Tibial nerve (tissue), 4 donors: ENCODE data around the gene MRPS23. TPM values are rescaled to one million over a fixed set of nuclear protein-coding genes. Genes with fewer than 3 reads are reported as not detected.

Experiments
- DNase-seq, 2 donors: peaks; one replicate each; pipeline ENCODE4 v3.0.0-alpha.2; 2019; ENCODE audit warnings: low spot score in 2 of 2
- H3K27ac ChIP-seq, 4 donors: fragments of 200-600 bp; sonication (generic) in 3 of 4; one replicate each; pipeline ENCODE4 v1.5.1; 2017 to 2019; ENCODE audit warnings: mild to moderate bottlenecking in 1 of 4
- H3K27me3 ChIP-seq, 2 donors: fragments of 200-600 bp; sonication (generic) in 1 of 2; one replicate each; pipeline versions ENCODE4 v1.5.1 to v1.6.0; 2017 to 2019
- H3K36me3 ChIP-seq, 3 donors: fragments of 200-600 bp; sonication (generic); one replicate each; pipeline ENCODE4 v1.5.1; 2018 to 2019
- H3K4me1 ChIP-seq, 4 donors: fragments of 200-600 bp; sonication (generic) in 3 of 4; one replicate each; pipeline ENCODE4 v1.5.1; 2017 to 2019
- H3K4me3 ChIP-seq, 4 donors: fragments of 200-600 bp; sonication (generic) in 3 of 4; one replicate each; pipeline ENCODE4 v1.5.1; 2017 to 2019; ENCODE audit warnings: mild to moderate bottlenecking in 1 of 4, moderate library complexity in 1 of 4
- H3K9me3 ChIP-seq, 4 donors: fragments of 200-600 bp; sonication (generic) in 3 of 4; one replicate each; pipeline ENCODE4 v1.5.1; 2017 to 2019
- CTCF ChIP-seq, 5 experiments: fragments of 200-600 bp in 3 of 5; fragments of 450-650 bp in 2 of 5; sonication (generic) in 3 of 5; IDR thresholded peaks; one replicate each; pipeline ENCODE4 v1.5.1; 2016 to 2019; ENCODE audit warnings: antibody characterized with exemption in 5 of 5, mild to moderate bottlenecking in 3 of 5, moderate library complexity in 2 of 5
- EP300 ChIP-seq, 2 donors: sonication (generic); formaldehyde crosslinking; IDR thresholded peaks; one replicate each; pipeline ENCODE4 v1.6.1; 2017; ENCODE audit warnings: antibody characterized with exemption in 2 of 2, mild to moderate bottlenecking in 1 of 2
- POLR2A ChIP-seq, 2 donors: fragments of 450-650 bp; IDR thresholded peaks; one replicate each; pipeline ENCODE4 v1.6.1; 2017; ENCODE audit warnings: antibody characterized with exemption in 2 of 2, mild to moderate bottlenecking in 2 of 2, moderate library complexity in 2 of 2
- WGBS, 2 donors: methylation state at CpG; one replicate each; pipeline ENCODE4 v1.1.5; 2018; 5-methylcytosine and 5-hydroxymethylcytosine counted together
- total RNA-seq, 4 donors: library from RNA; depleted of rRNA; stranded (reverse); fragments of >200 nt; gene quantifications; one replicate each; pipeline ENCODE4 v1.1.0, GENCODE V29; 2016

Gene MRPS23
- total RNA-seq, 4 donors from 2014 or later = 8.0 to 20.1 (median 9.0) TPM

- peaks cover 0 to 11% (median 0%) of the 10 kb centered on the region in 3 donors for H3K36me3 ChIP-seq
- DNase-seq = peak; percentile 29 to 71
- WGBS, 2 donors = 8 to 12% methylated on average over 13 of the region's 13 CpGs
- no peak for TF ChIP-seq EP300 (IDR thresholded peaks at IDR 0.05)
- TF ChIP-seq CTCF (IDR thresholded peaks at IDR 0.05) = peak; percentile 73 to 89 (median 83)
- H3K27me3 ChIP-seq = no peaks in the 10 kb centered on the region
- H3K4me1 ChIP-seq = peaks cover 0 to 19% (median 8%) of the 10 kb centered on the region in 4 donors
- no peaks in the 10 kb centered on the region for H3K9me3 ChIP-seq
- peak overlapping the region in 2 of 4 donors; percentile 50 to 72 for H3K27ac ChIP-seq
- H3K4me3 ChIP-seq = peak overlapping the region in 3 of 4 donors; percentile 30 to 51 (median 46)
These were observed 16.5 kb downstream of the MRPS23 start for GRCh38 chr17:57833179-57833939.

GRCh38 chr17:57832314-57833178, 17.3 kb downstream of the MRPS23 start:
- Histone ChIP-seq H3K36me3 (peaks cover 0 to 6% (median 0%) of the 10 kb centered on the region in 3 donors), H3K4me1 (peaks cover 0 to 19% (median 8%) of the 10 kb centered on the region in 4 donors), H3K27ac (peak overlapping the region in 2 of 4 donors; percentile 50 to 72), H3K9me3 (no peaks in the 10 kb centered on the region), H3K4me3 (peak overlapping the region in 3 of 4 donors; percentile 30 to 51 (median 46)), H3K27me3 (no peaks in the 10 kb centered on the region)
- no peak for DNase-seq
- WGBS, 2 donors = 19 to 24% methylated on average over 12 of the region's 12 CpGs
- TF ChIP-seq CTCF (IDR thresholded peaks at IDR 0.05) (no peak), EP300 (IDR thresholded peaks at IDR 0.05) (no peak), POLR2A (IDR thresholded peaks at IDR 0.05) (no peak)

- Histone ChIP-seq H3K4me3 (no peak overlapping the region), H3K4me1 (peaks cover 0 to 19% (median 8%) of the 10 kb centered on the region in 4 donors), H3K27me3 (no peaks in the 10 kb centered on the region), H3K36me3 (no peaks in the 10 kb centered on the region), H3K9me3 (no peaks in the 10 kb centered on the region), H3K27ac (no peak overlapping the region)
- 77 to 81% methylated on average over 5 to 7 of the region's 7 CpGs for WGBS, 2 donors
- no peak for DNase-seq
- TF ChIP-seq EP300 (IDR thresholded peaks at IDR 0.05) (no peak), POLR2A (IDR thresholded peaks at IDR 0.05) (no peak), CTCF (IDR thresholded peaks at IDR 0.05) (no peak)
These were observed 19.0 kb downstream of the MRPS23 start for GRCh38 chr17:57830880-57831279.

- Histone ChIP-seq H3K36me3 (no peaks in the 10 kb centered on the region), H3K27me3 (no peaks in the 10 kb centered on the region), H3K27ac (no peak overlapping the region), H3K4me3 (no peak overlapping the region), H3K9me3 (no peaks in the 10 kb centered on the region), H3K4me1 (no peaks in the 10 kb centered on the region)
- TF ChIP-seq CTCF (IDR thresholded peaks at IDR 0.05) = no peak
- WGBS, 2 donors = 59 to 78% methylated on average over 15 of the region's 15 CpGs
- DNase-seq = no peak
These were observed 26.1 kb downstream of the MRPS23 start for GRCh38 chr17:57823469-57824401.
